Activated naive CD8-positive, alpha-beta T cell (primary cell): ENCODE data around the gene HBEGF.
A peak's percentile ranks its signal among the peaks of the same experiment; 100 is the strongest.

Experiments used
- H3K27ac Mint-ChIP-seq: one replicate; pipeline ENCODE4 v1.8.0; 2021; ENCODE audit warnings: mixed read lengths
- H3K27me3 Mint-ChIP-seq: one replicate; pipeline ENCODE4 v1.8.0; 2021; ENCODE audit warnings: mixed read lengths
- H3K36me3 Mint-ChIP-seq: one replicate; pipeline ENCODE4 v1.8.0; 2021; ENCODE audit warnings: mixed read lengths
- H3K4me1 Mint-ChIP-seq: one replicate; pipeline ENCODE4 v1.8.0; 2021; ENCODE audit warnings: low read depth, mixed read lengths
- H3K4me3 Mint-ChIP-seq: one replicate; pipeline ENCODE4 v1.8.0; 2021; ENCODE audit warnings: mild to moderate bottlenecking, mixed read lengths
- H3K9me3 Mint-ChIP-seq: one replicate; pipeline ENCODE4 v1.8.0; 2021; ENCODE audit warnings: low read depth, mixed read lengths

The HBEGF gene

DNA sequence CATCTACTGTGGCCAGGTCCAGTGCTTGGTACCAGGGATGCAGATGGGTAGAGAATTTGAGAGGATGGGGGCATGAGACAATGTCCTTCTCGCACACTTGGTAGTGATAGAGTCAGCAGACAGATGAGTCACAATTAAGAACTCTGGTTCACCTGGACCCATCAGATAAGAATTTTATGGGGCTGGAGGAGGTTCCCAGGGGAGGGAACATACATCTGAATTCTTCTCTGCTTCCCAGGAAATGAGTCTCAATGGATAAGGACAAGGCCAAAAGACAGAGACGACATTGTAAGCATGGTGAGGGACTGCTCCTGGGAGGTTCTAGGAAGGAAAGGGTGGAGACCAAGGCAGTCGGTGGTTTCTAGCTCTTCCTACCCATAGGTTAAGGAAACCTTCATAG is 18.9 kb upstream of the HBEGF start:
- H3K9me3 Mint-ChIP-seq, result no peaks in the 10 kb centered on the region
- no peaks in the 10 kb centered on the region for H3K27me3 Mint-ChIP-seq
- H3K36me3 Mint-ChIP-seq, result no peaks in the 10 kb centered on the region
- H3K4me3 Mint-ChIP-seq, result no peak overlapping the region
- no peak overlapping the region for H3K27ac Mint-ChIP-seq
- peaks cover 4% of the 10 kb centered on the region for H3K4me1 Mint-ChIP-seq

DNA sequence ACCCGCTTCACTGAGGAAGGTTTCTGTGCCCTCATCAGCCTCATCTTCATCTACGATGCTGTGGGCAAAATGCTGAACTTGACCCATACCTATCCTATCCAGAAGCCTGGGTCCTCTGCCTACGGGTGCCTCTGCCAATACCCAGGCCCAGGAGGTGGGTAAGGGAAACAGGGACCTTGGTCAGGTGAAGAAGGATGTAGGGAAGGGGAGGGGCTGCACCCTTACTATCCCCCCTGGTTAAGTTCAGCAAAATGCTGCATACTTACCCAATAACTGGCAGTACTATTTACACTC is 18.0 kb upstream of the HBEGF start:
- Mint-ChIP-seq H3K4me3 (no peak overlapping the region), H3K27me3 (no peaks in the 10 kb centered on the region), H3K36me3 (no peaks in the 10 kb centered on the region), H3K27ac (no peak overlapping the region), H3K9me3 (no peaks in the 10 kb centered on the region), H3K4me1 (peaks cover 4% of the 10 kb centered on the region)

DNA sequence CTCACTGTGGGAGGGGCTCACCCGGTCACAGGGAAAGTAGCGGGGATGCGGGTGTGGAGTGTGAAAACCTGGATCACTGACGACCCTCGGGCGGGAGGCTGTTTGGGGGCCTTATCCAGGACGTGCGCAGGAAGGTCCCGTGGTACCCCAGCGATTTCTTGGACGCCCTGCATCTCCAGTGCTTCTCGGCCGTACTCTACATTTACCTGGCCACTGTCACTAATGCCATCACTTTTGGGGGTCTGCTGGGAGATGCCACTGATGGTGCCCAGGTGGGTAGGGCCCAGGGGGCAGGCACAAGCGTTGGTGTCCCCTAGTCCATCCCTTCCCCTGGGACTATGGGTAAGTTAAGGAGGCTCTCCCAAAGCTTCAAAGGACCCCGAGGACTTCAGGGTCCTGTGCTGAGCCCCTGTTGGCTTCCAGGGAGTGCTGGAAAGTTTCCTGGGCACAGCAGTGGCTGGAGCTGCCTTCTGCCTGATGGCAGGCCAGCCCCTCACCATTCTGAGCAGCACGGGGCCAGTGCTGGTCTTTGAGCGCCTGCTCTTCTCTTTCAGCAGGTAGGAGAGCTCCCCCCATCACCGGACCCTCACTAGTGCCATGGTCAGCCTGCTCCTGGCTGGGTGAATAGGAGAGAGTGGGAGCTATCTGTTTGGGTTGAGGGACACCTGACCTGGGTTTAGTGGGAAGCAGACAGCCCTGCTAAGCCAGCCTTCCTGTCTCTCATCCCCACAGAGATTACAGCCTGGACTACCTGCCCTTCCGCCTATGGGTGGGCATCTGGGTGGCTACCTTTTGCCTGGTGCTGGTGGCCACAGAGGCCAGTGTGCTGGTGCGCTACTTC is 17.4 kb upstream of the HBEGF start:
- Mint-ChIP-seq H3K27ac (no peak overlapping the region), H3K27me3 (no peaks in the 10 kb centered on the region), H3K36me3 (no peaks in the 10 kb centered on the region), H3K4me3 (peak overlapping the region; percentile 3), H3K9me3 (no peaks in the 10 kb centered on the region), H3K4me1 (peaks cover 4% of the 10 kb centered on the region)

DNA sequence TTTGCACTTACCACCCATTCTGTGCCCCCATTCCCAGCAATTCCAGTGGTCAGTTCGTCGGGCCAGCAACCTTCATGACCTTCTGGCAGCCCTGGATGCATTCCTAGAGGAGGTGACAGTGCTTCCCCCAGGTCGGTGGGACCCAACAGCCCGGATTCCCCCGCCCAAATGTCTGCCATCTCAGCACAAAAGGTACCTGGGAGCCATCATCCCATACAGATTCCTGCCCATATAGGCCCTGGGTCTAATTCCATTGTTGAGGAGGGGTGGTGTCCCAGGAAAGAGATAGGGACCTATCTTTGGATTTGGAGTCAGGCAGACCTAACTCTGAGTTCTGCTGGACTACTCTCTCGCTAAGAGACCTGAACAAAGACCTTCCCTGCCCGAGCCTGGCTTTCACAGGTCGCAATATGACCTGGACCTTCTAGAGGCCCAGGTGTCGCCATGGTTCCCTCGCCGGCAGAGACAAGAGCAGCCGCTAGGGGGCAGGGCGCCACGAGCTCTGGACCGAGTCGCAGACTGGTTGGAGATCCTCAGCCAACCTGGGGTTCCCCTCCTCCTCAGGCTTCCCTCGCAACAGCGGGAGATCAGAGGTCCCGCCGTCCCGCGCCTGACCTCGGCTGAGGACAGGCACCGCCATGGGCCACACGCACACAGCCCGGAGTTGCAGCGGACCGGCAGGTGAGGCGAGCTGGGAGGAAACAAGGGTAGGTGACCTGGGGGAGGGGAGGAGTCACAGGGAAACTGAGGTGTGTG is 16.6 kb upstream of the HBEGF start:
- H3K9me3 Mint-ChIP-seq, result no peaks in the 10 kb centered on the region
- peak overlapping the region; percentile 72 for H3K4me3 Mint-ChIP-seq
- no peaks in the 10 kb centered on the region for H3K27me3 Mint-ChIP-seq
- H3K36me3 Mint-ChIP-seq, result no peaks in the 10 kb centered on the region
- H3K27ac Mint-ChIP-seq, result no peak overlapping the region
- peaks cover 4% of the 10 kb centered on the region for H3K4me1 Mint-ChIP-seq

DNA sequence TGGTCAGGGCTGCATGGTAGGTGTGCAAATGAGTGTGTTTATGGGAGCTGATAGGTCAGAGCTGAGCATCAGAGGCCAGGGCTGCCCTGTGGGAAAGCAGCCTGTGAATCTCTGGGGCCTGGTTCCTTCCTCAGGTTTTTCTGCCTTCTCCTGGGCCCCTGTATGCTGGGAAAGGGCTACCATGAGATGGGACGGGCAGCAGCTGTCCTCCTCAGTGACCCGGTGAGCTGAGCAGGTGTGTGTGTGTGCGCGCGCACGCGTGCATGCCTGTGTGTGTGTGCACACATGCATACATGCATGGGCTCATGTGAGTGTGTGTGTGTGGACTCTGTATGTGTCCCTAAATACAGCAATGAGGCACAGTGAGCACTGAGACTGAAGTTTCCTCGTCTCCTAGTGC is 15.9 kb upstream of the HBEGF start:
- Mint-ChIP-seq H3K27me3 (peaks cover 3% of the 10 kb centered on the region), H3K9me3 (no peaks in the 10 kb centered on the region), H3K4me3 (no peak overlapping the region), H3K4me1 (peaks cover 10% of the 10 kb centered on the region), H3K36me3 (no peaks in the 10 kb centered on the region), H3K27ac (no peak overlapping the region)

DNA sequence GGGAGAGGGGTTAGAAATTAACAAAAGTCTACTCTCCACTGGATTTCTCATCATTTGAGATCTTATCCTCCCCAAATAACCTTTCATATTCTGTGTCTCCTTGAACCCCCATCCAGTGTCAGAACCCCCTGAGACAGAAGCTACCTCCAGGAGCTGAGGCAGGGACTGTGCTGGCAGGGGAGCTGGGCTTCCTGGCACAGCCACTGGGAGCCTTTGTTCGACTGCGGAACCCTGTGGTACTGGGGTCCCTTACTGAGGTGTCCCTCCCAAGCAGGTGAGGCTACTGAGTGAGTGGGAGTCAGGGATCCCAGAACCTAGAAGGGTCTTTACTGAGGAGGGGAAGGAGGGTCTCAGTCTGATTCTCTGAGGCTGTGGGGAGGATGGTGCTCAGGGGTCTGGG is 15.5 kb upstream of the HBEGF start:
- H3K4me3 Mint-ChIP-seq, result no peak overlapping the region
- no peaks in the 10 kb centered on the region for H3K9me3 Mint-ChIP-seq
- no peak overlapping the region for H3K27ac Mint-ChIP-seq
- peaks cover 3% of the 10 kb centered on the region for H3K27me3 Mint-ChIP-seq
- H3K4me1 Mint-ChIP-seq, result peaks cover 11% of the 10 kb centered on the region
- H3K36me3 Mint-ChIP-seq, result no peaks in the 10 kb centered on the region

DNA sequence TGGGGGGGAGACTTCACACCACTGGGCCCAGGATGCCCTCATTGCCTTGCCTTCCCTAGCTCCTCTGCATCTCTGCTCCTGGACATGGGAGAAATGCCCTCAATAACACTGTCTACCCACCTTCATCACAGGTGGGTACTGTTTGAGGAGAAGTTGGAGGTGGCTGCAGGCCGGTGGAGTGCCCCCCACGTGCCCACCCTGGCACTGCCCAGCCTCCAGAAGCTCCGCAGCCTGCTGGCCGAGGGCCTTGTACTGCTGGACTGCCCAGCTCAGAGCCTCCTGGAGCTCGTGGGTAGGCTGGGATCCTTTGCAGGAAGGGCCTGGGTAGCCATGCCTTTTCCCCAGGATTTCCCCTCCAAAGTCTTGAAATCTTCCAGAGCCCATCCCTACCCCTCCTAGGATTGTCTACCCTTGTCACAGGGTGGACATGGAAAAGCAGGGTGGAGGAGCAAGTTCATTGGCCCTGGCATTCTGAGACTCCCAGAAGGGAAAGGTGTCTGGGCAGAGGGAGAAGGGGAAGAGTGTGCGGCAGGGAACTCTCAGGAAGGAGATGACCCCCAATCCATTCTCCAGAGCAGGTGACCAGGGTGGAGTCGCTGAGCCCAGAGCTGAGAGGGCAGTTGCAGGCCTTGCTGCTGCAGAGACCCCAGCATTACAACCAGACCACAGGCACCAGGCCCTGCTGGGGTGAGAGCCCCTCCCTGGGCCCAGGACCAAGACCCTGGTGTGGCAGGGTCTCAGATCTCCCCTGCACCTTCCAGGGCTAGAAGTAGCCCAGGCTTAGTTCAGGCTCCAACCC is 14.5 kb upstream of the HBEGF start:
- H3K27me3 Mint-ChIP-seq, result peaks cover 3% of the 10 kb centered on the region
- H3K9me3 Mint-ChIP-seq, result no peaks in the 10 kb centered on the region
- H3K4me3 Mint-ChIP-seq, result no peak overlapping the region
- H3K36me3 Mint-ChIP-seq, result no peaks in the 10 kb centered on the region
- peaks cover 11% of the 10 kb centered on the region for H3K4me1 Mint-ChIP-seq
- H3K27ac Mint-ChIP-seq, result no peak overlapping the region

DNA sequence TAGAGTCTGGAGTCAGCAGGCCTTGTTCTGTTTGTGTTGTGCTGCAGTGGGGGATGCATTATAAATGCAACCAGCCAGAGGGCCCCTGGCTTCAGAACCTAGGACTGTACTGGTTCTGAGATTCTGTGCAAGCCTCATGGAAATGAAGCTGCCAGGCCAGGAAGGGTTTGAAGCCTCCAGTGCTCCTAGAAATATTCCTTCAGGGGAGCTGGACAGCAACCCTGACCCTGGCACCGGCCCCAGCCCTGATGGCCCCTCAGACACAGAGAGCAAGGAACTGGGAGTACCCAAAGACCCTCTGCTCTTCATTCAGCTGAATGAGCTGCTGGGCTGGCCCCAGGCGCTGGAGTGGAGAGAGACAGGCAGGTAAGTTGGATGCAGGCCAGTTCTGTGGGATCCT is 13.7 kb upstream of the HBEGF start, which contains the start of gene SLC4A9:
Gene SLC4A9, plus strand, starts transcription at position 94 of the 400 bp plus-strand sequence. Its CDS starts 43 bp downstream, at position 137.
- Mint-ChIP-seq H3K27ac (no peak within 1 kb of the TSS), H3K36me3 (no peaks in the 10 kb centered on the region), H3K27me3 (peaks cover 3% of the 10 kb centered on the region), H3K9me3 (no peaks in the 10 kb centered on the region), H3K4me1 (peaks cover 11% of the 10 kb centered on the region), H3K4me3 (no peak within 1 kb of the TSS)

DNA sequence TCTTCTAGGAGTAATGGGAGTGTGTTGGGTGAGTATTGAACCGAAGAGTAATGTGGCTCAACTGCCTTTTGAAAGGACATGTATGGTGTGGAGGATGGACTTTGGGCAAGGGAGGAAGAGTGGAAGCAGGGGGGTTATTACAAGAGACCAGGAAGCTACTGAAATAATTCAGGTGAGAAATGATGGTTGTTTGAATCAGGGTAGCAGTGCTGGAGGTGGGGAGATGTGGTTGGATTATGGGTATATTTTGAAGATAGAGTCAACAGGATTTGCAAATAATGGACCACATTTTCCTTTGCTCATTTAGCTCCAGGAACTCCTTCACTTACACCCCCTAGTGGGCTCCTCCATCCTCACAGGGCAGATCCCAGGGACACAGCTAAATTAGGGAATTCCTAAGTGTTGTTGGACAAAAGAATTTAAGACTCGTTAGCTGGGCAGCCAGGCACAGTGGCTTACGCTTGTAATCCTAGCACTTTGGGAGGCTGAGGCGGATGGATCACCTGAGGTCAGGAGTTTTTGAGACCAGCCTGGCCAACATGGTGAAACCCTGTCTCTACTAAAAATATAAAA is 12.4 kb upstream of the HBEGF start:
- no peak overlapping the region for H3K27ac Mint-ChIP-seq
- peaks cover 11% of the 10 kb centered on the region for H3K4me1 Mint-ChIP-seq
- H3K9me3 Mint-ChIP-seq, result no peaks in the 10 kb centered on the region
- no peak overlapping the region for H3K4me3 Mint-ChIP-seq
- peaks cover 3% of the 10 kb centered on the region for H3K27me3 Mint-ChIP-seq
- no peaks in the 10 kb centered on the region for H3K36me3 Mint-ChIP-seq

DNA sequence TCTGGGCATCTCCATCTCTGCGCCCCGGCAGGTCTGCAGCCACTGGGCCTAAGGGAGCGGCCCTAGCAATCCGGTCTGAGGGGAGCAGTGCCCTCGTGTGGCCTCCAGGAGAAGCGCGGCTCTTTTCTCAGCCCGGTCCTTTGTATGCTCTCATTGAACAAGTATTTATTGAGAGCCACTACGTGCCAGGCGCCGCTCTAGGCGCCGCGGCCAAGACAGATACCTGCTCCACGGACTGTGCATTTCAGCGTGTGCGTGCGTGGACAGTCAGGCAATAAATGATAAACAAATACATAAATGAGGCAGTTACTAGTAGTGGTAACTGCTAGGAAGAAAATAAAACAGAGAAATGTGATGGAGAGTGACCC is 11.3 kb upstream of the HBEGF start:
- Mint-ChIP-seq H3K27ac (no peak overlapping the region), H3K36me3 (no peaks in the 10 kb centered on the region), H3K27me3 (peaks cover 3% of the 10 kb centered on the region), H3K4me3 (peak overlapping the region; percentile 60), H3K9me3 (no peaks in the 10 kb centered on the region), H3K4me1 (peaks cover 6% of the 10 kb centered on the region)

DNA sequence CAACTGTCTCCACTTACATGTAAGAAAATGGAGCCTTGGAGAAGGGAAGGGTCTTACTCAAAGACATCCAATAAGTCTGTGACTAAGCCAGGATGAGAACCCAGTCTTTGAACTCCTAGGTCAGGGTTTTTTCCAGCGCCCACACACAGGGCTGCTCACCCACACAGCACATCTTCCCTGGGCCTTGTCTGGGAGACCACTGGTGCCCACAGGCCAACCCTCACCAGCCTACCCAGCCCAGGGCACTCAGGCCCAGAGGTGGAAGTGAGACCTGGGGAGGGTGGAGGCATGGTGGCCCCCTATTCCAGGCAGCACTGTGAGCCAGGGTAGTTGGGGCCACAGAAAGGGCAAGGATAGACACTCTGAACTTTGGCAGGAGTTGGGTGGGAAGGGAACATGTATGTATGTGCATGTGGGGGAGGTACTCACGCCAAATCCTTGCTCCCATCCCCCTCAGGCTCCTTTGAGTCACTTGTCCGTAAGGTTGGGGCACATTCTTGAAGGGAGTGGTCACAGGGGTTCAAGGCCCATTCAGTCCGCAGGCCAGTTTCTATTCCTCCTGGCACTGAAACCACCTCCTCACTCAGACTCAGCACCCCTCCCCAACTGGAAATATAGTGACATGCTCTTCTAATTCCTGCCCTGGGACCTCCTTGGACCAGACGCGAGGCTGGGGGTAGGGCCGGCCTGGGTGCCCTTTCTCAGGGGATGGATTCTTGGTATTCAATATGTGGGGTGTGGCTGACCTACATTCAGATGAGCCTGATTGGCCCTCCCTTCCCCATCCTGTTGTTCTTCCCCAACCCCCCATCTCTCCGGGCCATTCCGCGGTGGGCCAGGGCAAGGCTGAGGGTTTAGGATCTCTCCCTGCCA is 10.7 kb upstream of the HBEGF start:
- Mint-ChIP-seq H3K27ac (no peak overlapping the region), H3K4me1 (peaks cover 6% of the 10 kb centered on the region), H3K27me3 (peaks cover 3% of the 10 kb centered on the region), H3K9me3 (no peaks in the 10 kb centered on the region), H3K4me3 (peak overlapping the region; percentile 60), H3K36me3 (no peaks in the 10 kb centered on the region)

DNA sequence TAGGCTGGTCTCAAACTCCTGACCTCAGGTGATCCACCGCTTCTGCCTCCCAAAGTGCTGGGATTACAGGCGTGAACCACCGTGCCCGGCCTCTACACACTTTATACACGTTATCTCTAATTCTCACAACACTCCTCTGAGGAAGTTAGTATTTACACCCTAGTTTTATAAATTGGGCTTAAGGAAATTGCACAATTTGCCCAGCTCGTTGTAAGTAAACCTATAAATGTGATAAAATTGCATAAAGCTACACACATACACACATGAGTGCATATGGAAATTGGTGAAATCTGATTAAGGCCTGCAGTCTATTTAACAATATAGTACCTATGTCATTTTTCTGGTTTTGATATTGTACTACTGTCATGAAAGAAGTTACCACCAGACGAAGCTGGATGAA is 9.1 kb upstream of the HBEGF start:
- H3K4me3 Mint-ChIP-seq, result no peak overlapping the region
- H3K27me3 Mint-ChIP-seq, result peaks cover 9% of the 10 kb centered on the region
- peaks cover 9% of the 10 kb centered on the region for H3K4me1 Mint-ChIP-seq
- no peaks in the 10 kb centered on the region for H3K9me3 Mint-ChIP-seq
- no peak overlapping the region for H3K27ac Mint-ChIP-seq
- H3K36me3 Mint-ChIP-seq, result no peaks in the 10 kb centered on the region

DNA sequence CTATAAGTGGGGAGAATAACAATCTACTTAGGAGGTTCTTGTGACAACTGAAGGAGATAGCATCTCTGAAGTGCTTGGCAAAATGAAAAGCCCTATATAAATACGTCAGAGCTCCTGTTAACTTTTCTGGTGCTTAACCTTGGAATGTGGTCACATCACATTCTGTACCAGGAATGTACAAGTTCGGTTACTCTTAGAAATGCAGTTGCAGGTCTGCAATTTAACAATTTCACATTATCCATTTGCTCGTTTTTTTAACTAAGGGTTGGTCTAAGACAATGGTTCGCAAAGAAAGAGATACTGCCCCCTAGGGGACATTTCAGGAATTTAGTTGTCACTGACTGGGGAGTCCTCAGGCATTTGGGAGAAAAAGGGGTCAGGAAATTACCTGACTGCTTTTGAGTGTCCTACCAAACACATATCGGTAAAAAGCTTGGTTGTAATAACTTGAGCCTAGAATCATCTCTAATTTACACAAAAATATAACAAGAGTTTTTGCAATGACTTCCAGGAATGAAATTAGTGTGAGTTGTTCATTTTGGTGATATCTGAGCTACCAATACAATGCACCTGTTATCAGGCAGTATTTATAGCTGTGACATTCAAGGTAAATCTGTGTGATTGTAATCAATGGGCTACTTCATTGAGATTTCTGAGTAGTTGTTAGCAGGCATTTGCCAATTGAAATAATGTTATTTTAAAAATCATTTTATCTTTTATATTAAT is 5.4 kb upstream of the HBEGF start:
- Mint-ChIP-seq H3K36me3 (no peaks in the 10 kb centered on the region), H3K4me3 (peak overlapping the region; percentile 13), H3K4me1 (peaks cover 11% of the 10 kb centered on the region), H3K9me3 (no peaks in the 10 kb centered on the region), H3K27me3 (peaks cover 11% of the 10 kb centered on the region), H3K27ac (no peak overlapping the region)

DNA sequence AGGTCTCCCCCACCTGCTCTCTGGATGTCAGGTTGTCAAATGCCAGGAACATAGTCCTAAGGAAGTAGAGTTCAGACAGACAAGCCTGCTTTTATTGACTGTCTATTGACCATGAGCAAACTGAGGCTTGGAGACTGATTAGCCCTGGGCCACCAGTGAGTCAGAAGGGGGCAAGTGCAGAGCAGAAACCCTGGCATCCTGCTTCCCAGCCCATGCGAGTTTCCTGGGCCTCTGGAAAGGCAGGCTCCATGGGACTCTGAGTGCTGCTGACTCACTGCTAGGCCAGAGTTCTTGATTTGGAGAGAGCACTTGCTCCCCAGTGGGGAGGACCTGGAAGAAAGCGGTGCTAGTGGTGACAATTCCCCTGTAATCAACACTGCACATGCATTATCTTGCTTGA is 2.8 kb upstream of the HBEGF start:
- Mint-ChIP-seq H3K27ac (no peak overlapping the region), H3K27me3 (peaks cover 11% of the 10 kb centered on the region), H3K9me3 (no peaks in the 10 kb centered on the region), H3K4me3 (no peak overlapping the region), H3K4me1 (peaks cover 19% of the 10 kb centered on the region), H3K36me3 (no peaks in the 10 kb centered on the region)
